Vagina (tissue), 2 donors: ENCODE results near the gene KRT3. TPM values are rescaled to one million over a fixed set of nuclear protein-coding genes. Genes with fewer than 3 reads are reported as not detected.

Source experiments
- DNase-seq, 2 donors: peaks; one replicate each; pipeline ENCODE4 v3.0.0-alpha.2; 2017; ENCODE audit errors: extremely low spot score in 2 of 2
- H3K27ac ChIP-seq: fragments of 200-600 bp; sonication (generic); one replicate; pipeline ENCODE4 v1.5.1; 2019
- H3K27me3 ChIP-seq: fragments of 200-600 bp; sonication (generic); one replicate; pipeline ENCODE4 v1.5.1; 2019
- H3K36me3 ChIP-seq, 2 donors: fragments of 200-600 bp; sonication (generic); one replicate each; pipeline ENCODE4 v1.5.1; 2017 to 2019
- H3K4me1 ChIP-seq: fragments of 200-600 bp; sonication (generic); one replicate; pipeline ENCODE4 v1.5.1; 2019
- H3K4me3 ChIP-seq, 2 donors: fragments of 200-600 bp; sonication (generic); 1 replicate in 1 of 2; 2 replicates in 1 of 2; pipeline ENCODE4 v1.5.1; 2016 to 2019
- H3K9me3 ChIP-seq: fragments of 200-600 bp; sonication (generic); one replicate; pipeline ENCODE4 v1.5.1; 2019
- POLR2A ChIP-seq, 2 donors: fragments of 450-650 bp; IDR thresholded peaks; one replicate each; pipeline ENCODE4 v1.6.1; 2017; ENCODE audit warnings: antibody characterized with exemption in 2 of 2, mild to moderate bottlenecking in 2 of 2, moderate library complexity in 2 of 2
- POLR2AphosphoS5 ChIP-seq, 2 donors: sonication (generic); formaldehyde crosslinking; IDR thresholded peaks; one replicate each; pipeline ENCODE4 v1.9.0; 2017; ENCODE audit warnings: antibody characterized with exemption in 2 of 2, mild to moderate bottlenecking in 2 of 2, low read depth in 1 of 2; ENCODE audit not compliant: insufficient read depth in 1 of 2
- intact Hi-C: fragments of 100-400 bp; cut with DNase I; formaldehyde crosslinking; loops from one replicate; pipeline ENCODE4 v1.15.1; 2023
- total RNA-seq: library from RNA; depleted of rRNA; stranded (reverse); fragments of >200 nt; gene quantifications from one replicate; pipeline ENCODE4 v1.2.3, GENCODE V29; 2016
- TF ChIP-seq, protein P1 (sequence below), 3 experiments: fragments of 450-650 bp in 2 of 3; fragments of 200-600 bp in 1 of 3; sonication (generic) in 1 of 3; IDR thresholded peaks; one replicate each; pipeline ENCODE4 v1.5.1; 2017 to 2019; ENCODE audit warnings: antibody characterized with exemption in 3 of 3, mild to moderate bottlenecking in 2 of 3, moderate library complexity in 2 of 3

The KRT3 gene
- total RNA-seq, 1 donor from 2014 or later: not detected

DNA sequence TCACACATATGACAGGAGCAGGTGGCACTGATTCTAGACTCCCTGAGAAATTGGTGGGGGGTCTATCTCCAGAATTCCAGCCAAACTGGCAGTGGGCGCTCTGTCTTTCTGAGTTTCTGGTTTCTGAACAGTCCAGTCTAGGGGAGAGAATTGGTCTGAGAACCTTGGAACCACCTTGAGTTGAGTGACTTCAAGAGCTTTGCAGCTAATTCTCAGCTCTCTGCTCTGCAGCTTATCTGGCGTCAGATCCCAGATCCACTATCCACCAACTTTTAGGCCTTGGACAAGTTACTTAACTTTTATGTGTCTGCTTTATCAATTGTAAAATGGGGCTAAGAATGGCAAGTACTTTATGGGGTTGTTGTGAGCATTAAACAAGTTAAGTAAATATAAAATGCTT, 17.1 kb downstream of the KRT3 start:
- Histone ChIP-seq H3K27me3 (no peaks in the 10 kb centered on the region), H3K4me3 (no peak overlapping the region), H3K9me3 (no peaks in the 10 kb centered on the region), H3K4me1 (no peaks in the 10 kb centered on the region), H3K36me3 (no peaks in the 10 kb centered on the region), H3K27ac (no peak overlapping the region)
- no peak for DNase-seq
- TF ChIP-seq POLR2A (IDR thresholded peaks at IDR 0.05) (no peak), POLR2AphosphoS5 (IDR thresholded peaks at IDR 0.05; ENCODE audit: insufficient read depth in 1 of 2, low read depth in 1 of 2) (no peak)
- TF ChIP-seq, protein P1, sequence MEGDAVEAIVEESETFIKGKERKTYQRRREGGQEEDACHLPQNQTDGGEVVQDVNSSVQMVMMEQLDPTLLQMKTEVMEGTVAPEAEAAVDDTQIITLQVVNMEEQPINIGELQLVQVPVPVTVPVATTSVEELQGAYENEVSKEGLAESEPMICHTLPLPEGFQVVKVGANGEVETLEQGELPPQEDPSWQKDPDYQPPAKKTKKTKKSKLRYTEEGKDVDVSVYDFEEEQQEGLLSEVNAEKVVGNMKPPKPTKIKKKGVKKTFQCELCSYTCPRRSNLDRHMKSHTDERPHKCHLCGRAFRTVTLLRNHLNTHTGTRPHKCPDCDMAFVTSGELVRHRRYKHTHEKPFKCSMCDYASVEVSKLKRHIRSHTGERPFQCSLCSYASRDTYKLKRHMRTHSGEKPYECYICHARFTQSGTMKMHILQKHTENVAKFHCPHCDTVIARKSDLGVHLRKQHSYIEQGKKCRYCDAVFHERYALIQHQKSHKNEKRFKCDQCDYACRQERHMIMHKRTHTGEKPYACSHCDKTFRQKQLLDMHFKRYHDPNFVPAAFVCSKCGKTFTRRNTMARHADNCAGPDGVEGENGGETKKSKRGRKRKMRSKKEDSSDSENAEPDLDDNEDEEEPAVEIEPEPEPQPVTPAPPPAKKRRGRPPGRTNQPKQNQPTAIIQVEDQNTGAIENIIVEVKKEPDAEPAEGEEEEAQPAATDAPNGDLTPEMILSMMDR (IDR thresholded peaks at IDR 0.05): no peak
- intact Hi-C loops: no loop called here

DNA sequence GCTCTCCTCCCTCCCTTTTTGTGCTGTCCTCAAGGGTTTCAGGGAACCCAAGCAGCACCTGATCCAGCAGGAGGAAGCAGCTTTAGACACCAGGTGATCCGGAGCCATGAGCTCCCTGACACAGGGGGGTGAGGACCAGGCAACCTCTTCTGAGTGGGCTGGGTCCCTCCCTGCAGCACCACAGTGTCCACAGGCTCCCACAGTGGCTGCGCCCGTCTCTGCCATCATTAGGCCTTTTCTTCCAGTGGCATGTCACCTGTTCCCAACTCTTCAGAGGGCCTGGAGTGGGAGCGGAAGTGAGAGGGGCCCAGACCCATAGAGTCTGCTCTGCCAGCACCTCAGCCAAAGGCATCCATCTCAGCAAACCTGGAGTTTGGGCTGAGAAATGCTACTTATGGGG, 18.4 kb downstream of the KRT3 start:
- H3K27me3 ChIP-seq: no peaks in the 10 kb centered on the region
- no peaks in the 10 kb centered on the region for H3K36me3 ChIP-seq
- intact Hi-C loops: no loop called here
- no peaks in the 10 kb centered on the region for H3K4me1 ChIP-seq
- H3K9me3 ChIP-seq: no peaks in the 10 kb centered on the region
- no peak overlapping the region for H3K27ac ChIP-seq
- no peak for DNase-seq
- TF ChIP-seq, protein P1 (IDR thresholded peaks at IDR 0.05): no peak
- TF ChIP-seq POLR2A (IDR thresholded peaks at IDR 0.05): no peak
- no peak for TF ChIP-seq POLR2AphosphoS5 (IDR thresholded peaks at IDR 0.05; ENCODE audit: insufficient read depth in 1 of 2, low read depth in 1 of 2)
- H3K4me3 ChIP-seq: no peak overlapping the region

DNA sequence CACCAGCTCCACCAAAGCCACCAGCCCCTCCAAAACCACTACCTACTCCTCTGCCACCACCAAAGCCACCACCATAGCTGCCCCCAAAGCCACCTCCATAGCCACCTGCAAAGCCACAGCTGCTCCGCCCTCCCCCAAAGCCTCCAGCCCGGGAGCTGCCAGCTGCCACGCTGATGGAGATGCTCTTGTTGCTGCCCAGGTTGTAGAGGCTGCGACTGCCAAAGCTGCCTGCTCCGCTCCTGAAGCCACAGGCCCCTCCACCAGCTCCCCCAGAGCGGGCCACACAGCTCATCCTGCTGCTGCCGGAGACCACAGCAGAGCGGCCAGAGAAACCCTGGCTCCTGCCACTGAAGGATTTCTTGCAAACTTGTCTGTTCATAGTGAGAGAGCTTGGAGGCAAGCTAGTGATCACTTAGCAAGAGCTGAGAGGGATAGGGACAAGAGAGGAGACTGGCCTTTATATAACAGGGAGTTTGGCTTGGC, 19.0 kb downstream of the KRT3 start, which contains the start of gene KRT76:
KRT76 (minus strand) TSS at position 433 of the 483 bp plus-strand sequence; CDS start at position 379, 54 bp downstream.
- Histone ChIP-seq H3K9me3 (no peaks in the 10 kb centered on the region), H3K27ac (no peak within 1 kb of the TSS), H3K4me3 (no peak within 1 kb of the TSS), H3K4me1 (no peaks in the 10 kb centered on the region), H3K27me3 (no peaks in the 10 kb centered on the region), H3K36me3 (no peaks in the 10 kb centered on the region)
- DNase-seq: no peak
- intact Hi-C loops: no loop called here
- TF ChIP-seq POLR2A (IDR thresholded peaks at IDR 0.05) (no peak), POLR2AphosphoS5 (IDR thresholded peaks at IDR 0.05; ENCODE audit: insufficient read depth in 1 of 2, low read depth in 1 of 2) (no peak)
- TF ChIP-seq, protein P1 (IDR thresholded peaks at IDR 0.05): no peak

DNA sequence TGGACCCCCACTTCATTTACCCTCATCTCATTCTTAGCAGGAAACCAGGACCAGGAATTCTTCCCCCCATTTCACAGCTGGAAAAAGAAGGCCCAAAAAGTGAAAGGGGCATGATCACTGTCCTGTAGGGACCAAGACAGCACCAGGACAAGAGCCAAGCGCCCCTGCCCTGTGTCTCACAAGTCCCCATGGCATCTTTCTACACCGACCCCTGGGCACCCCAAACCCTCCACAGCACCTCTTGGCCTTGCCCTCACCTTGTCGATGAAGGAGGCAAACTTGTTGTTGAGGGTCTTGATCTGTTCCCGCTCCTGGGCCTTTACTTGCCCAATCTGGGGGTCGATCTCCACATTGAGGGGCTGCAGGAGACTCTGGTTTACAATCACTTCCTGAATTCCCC, 19.5 kb downstream of the KRT3 start:
- intact Hi-C loops: no loop called here
- Histone ChIP-seq H3K27ac (no peak overlapping the region), H3K4me3 (no peak overlapping the region), H3K9me3 (no peaks in the 10 kb centered on the region), H3K27me3 (no peaks in the 10 kb centered on the region), H3K4me1 (no peaks in the 10 kb centered on the region), H3K36me3 (no peaks in the 10 kb centered on the region)
- no peak for DNase-seq
- TF ChIP-seq, protein P1 (IDR thresholded peaks at IDR 0.05): no peak
- TF ChIP-seq POLR2A (IDR thresholded peaks at IDR 0.05): no peak
- TF ChIP-seq POLR2AphosphoS5 (IDR thresholded peaks at IDR 0.05; ENCODE audit: insufficient read depth in 1 of 2, low read depth in 1 of 2): no peak

DNA sequence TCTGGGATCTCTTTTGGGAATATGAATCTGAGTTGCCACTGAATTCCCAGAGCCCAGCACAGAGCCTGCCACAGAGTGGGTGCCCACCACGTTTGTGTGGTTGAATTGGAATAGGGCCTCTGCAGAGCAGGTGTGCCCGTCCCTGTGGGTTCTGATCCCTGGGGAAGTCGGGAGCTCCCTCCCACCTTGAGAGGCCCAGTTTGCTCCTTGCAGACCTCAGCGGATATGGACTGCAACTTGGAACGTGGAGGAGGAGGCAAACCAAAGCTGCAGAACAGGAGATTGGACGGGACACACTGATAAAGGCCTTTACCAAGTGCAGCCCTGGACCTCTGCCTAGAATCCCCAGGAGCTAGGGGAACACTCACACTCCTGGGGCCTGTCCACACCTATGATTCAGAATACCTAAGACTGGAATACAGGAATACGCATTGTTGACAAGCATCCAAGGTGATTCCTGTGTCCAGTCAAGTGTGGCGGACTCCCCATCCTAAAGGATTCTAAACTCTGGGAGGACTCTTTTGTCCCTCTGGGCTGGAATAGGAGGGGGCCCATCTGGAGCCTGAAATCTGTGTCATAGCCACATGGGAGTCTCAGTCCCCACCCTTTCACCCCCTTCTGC, 21.2 kb downstream of the KRT3 start:
- Histone ChIP-seq H3K4me1 (no peaks in the 10 kb centered on the region), H3K27me3 (no peaks in the 10 kb centered on the region), H3K36me3 (no peaks in the 10 kb centered on the region), H3K4me3 (no peak overlapping the region), H3K9me3 (no peaks in the 10 kb centered on the region), H3K27ac (no peak overlapping the region)
- no peak for DNase-seq
- intact Hi-C loops: no loop called here
- TF ChIP-seq, protein P1 (IDR thresholded peaks at IDR 0.05): no peak
- no peak for TF ChIP-seq POLR2AphosphoS5 (IDR thresholded peaks at IDR 0.05; ENCODE audit: insufficient read depth in 1 of 2, low read depth in 1 of 2)
- TF ChIP-seq POLR2A (IDR thresholded peaks at IDR 0.05): no peak
